ENCODE measurements around the gene AP3S1.

Gene AP3S1

GRCh38 chr5:115941051-115941675 is 99.4 kb downstream of the AP3S1 start:
- DNase-seq = peak; percentile 78

GRCh38 chr5:115944501-115944900 is 102.8 kb downstream of the AP3S1 start:
- DNase-seq = no peak

GRCh38 chr5:115946655-115947054 is 104.9 kb downstream of the AP3S1 start:
- no peak for DNase-seq

GRCh38 chr5:115947260-115947659 is 105.5 kb downstream of the AP3S1 start:
- no peak for DNase-seq

- peak; percentile 20 for DNase-seq
These were observed 106.4 kb downstream of the AP3S1 start for GRCh38 chr5:115948091-115948534.

GRCh38 chr5:115949096-115949495 is 107.4 kb downstream of the AP3S1 start:
- no peak for DNase-seq

GRCh38 chr5:115952588-115952987 is 110.9 kb downstream of the AP3S1 start:
- DNase-seq = no peak

- DNase-seq = no peak
These were observed 112.4 kb downstream of the AP3S1 start for GRCh38 chr5:115954144-115954543.

GRCh38 chr5:115956957-115957356 is 115.2 kb downstream of the AP3S1 start:
- no peak for DNase-seq

- DNase-seq = no peak
These were observed 119.9 kb downstream of the AP3S1 start for GRCh38 chr5:115961381-115962238.

GRCh38 chr5:115962239-115962564 is 120.5 kb downstream of the AP3S1 start, which contains the start of gene LVRN:
Gene LVRN (plus strand): TSS chr5:115962475. CDS start chr5:115962618, 143 bp downstream.
- no peak for DNase-seq

- DNase-seq = no peak
These were observed 121.0 kb downstream of the AP3S1 start for GRCh38 chr5:115962565-115963402.

GRCh38 chr5:115963566-115963965 is 121.8 kb downstream of the AP3S1 start:
- DNase-seq = no peak
